HG02884 (cell line): Measurements from ENCODE around the gene DBNL.

Experiments used
- ATAC-seq: cut with Tn5 transposase; IDR thresholded peaks from one replicate; pipeline ENCODE4 v1.9.1; 2021; ENCODE audit warnings: mild to moderate bottlenecking, moderate library complexity; ENCODE audit not compliant: unreplicated experiment

Gene DBNL

GRCh38 chr7:44042221-44042620, 2.3 kb upstream of the DBNL start:
- no peak for ATAC-seq

GRCh38 chr7:44043902-44044301, 600 bp upstream of the DBNL start:
- ATAC-seq: no peak

- no peak for ATAC-seq
Observed at GRCh38 chr7:44045226-44046014, 918 bp downstream of the DBNL start.

- ATAC-seq: peak; percentile 50
Observed at GRCh38 chr7:44046321-44047061, 2.0 kb downstream of the DBNL start.

GRCh38 chr7:44048031-44048795, 3.7 kb downstream of the DBNL start:
- ATAC-seq: no peak

GRCh38 chr7:44050121-44050914, 5.8 kb downstream of the DBNL start:
- ATAC-seq: no peak

GRCh38 chr7:44050915-44051560, 6.5 kb downstream of the DBNL start:
- ATAC-seq: no peak

- no peak for ATAC-seq
Observed at GRCh38 chr7:44051611-44052220, 7.2 kb downstream of the DBNL start.

- no peak for ATAC-seq
Observed at GRCh38 chr7:44052771-44053365, 8.4 kb downstream of the DBNL start.

GRCh38 chr7:44056681-44057080, 12.2 kb downstream of the DBNL start:
- no peak for ATAC-seq

- ATAC-seq: no peak
Observed at GRCh38 chr7:44057181-44057848, 12.8 kb downstream of the DBNL start.

- no peak for ATAC-seq
Observed at GRCh38 chr7:44057849-44058758, 13.6 kb downstream of the DBNL start.

- ATAC-seq: no peak
Observed at GRCh38 chr7:44058759-44059218, 14.3 kb downstream of the DBNL start.

- peak; percentile 72 for ATAC-seq
Observed at GRCh38 chr7:44059219-44060090, 15.0 kb downstream of the DBNL start.

- ATAC-seq: no peak
Observed at GRCh38 chr7:44060091-44060947, 15.8 kb downstream of the DBNL start.
